IPS DF 4.7 (cell line): ENCODE results near the gene CTNND2.

Source experiments
- DNase-seq: peaks from one replicate; pipeline ENCODE4 v3.0.0-alpha.2; 2013; ENCODE audit warnings: low spot score; ENCODE audit errors: extremely low read depth

The CTNND2 gene, protein sequence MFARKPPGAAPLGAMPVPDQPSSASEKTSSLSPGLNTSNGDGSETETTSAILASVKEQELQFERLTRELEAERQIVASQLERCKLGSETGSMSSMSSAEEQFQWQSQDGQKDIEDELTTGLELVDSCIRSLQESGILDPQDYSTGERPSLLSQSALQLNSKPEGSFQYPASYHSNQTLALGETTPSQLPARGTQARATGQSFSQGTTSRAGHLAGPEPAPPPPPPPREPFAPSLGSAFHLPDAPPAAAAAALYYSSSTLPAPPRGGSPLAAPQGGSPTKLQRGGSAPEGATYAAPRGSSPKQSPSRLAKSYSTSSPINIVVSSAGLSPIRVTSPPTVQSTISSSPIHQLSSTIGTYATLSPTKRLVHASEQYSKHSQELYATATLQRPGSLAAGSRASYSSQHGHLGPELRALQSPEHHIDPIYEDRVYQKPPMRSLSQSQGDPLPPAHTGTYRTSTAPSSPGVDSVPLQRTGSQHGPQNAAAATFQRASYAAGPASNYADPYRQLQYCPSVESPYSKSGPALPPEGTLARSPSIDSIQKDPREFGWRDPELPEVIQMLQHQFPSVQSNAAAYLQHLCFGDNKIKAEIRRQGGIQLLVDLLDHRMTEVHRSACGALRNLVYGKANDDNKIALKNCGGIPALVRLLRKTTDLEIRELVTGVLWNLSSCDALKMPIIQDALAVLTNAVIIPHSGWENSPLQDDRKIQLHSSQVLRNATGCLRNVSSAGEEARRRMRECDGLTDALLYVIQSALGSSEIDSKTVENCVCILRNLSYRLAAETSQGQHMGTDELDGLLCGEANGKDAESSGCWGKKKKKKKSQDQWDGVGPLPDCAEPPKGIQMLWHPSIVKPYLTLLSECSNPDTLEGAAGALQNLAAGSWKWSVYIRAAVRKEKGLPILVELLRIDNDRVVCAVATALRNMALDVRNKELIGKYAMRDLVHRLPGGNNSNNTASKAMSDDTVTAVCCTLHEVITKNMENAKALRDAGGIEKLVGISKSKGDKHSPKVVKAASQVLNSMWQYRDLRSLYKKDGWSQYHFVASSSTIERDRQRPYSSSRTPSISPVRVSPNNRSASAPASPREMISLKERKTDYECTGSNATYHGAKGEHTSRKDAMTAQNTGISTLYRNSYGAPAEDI (N-terminal part only)

DNA sequence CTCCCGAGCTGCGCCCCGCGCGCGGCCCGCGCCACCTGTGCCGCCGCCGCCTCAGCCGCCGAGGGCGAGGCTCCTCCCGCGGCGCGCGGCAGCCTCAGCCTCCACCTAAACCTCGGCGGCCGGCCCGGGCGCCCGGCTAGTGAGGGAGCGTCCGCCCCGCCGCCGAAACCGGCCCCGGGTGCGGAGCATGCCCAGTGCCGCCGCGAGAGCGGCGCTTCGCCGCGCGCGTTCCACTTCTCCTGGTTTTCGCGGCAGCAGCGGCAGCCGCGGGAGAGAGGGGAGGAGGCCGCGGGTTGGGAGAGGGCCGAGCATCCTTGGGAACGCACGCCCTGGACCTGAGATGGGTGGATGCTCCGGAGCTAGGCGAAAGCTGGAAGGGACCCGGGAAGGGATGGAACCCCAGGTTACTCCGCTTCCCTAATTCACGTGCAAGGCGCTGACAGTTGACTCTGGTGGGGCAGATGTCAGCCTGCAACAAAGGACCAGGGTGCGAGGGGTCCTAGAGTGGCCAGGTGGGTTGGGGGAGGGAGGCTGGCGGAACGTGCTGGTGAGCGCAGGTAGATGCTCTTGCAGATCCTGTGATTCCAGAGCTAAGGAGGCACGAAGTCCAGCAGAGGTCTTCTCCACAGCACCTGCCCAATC lies at the start of gene CTNND2:
Gene CTNND2 (minus strand): TSS at position 182 of the 642 bp plus-strand sequence. CDS start 593 bp downstream, outside the sequence.
- peak; percentile 38 for DNase-seq

DNA sequence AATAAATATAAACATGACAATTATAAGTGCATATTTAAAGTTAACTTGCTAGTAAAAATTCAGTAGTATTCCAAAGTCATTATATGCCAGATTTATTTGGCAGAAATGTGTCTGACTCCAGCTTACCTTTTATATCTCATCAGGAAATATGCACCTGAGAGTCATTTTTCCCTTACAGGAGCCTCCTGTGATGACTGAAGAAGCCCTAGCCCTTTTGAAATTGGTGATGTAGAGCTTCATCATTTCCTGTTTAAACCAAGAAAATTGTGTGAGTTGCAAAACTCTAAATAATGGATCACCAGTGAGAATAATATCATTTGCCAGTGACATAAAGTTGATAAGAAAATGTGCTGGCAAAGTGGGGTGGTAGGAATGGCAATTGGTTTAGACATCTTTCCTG lies 42.1 kb upstream of the CTNND2 start:
- DNase-seq = no peak

DNA sequence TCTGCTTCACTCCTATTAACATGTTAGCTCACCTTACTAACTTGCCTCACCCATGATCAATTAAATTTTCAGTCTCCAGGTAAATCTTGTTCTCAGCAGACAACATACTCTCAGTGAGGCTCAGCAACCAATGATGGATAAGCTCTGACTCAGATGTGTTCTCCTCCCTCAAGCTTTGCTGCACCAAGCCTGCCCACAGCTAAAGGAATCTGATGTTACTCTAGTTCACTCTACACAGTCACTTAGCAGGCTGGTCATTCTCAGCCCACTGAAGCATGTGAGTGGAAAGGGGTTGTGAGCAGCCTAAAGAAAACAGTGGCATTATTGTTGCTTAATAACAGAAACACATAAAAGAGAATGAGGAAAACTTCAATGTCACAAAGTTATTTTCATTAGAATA lies 37.3 kb upstream of the CTNND2 start:
- DNase-seq = no peak

- DNase-seq = no peak
Measured at GRCh38 chr5:11931638-11932037, 27.4 kb upstream of the CTNND2 start.

DNA sequence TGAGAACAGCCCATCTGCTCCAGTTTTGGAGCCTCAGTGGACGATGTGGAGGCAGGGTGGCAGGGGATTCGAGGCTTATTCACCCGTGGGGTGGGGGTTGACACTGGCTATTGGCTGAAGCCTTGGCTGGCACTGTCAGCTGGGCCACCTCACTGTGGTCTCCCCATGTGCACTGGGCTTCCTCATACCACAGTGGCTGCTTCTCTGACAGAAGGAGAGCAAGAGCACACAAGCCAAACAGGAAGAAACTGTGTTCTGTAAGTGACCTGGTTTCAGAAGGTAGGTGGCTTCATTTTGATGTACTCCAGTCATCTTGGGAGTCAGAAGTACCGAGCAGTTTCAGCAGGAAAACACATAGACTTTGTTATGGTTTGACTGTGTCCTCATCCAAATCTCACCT lies 24.7 kb upstream of the CTNND2 start:
- DNase-seq = no peak

GRCh38 chr5:11925701-11926100 lies 21.5 kb upstream of the CTNND2 start:
- DNase-seq = no peak

GRCh38 chr5:11922394-11922793 lies 18.1 kb upstream of the CTNND2 start:
- no peak for DNase-seq

DNA sequence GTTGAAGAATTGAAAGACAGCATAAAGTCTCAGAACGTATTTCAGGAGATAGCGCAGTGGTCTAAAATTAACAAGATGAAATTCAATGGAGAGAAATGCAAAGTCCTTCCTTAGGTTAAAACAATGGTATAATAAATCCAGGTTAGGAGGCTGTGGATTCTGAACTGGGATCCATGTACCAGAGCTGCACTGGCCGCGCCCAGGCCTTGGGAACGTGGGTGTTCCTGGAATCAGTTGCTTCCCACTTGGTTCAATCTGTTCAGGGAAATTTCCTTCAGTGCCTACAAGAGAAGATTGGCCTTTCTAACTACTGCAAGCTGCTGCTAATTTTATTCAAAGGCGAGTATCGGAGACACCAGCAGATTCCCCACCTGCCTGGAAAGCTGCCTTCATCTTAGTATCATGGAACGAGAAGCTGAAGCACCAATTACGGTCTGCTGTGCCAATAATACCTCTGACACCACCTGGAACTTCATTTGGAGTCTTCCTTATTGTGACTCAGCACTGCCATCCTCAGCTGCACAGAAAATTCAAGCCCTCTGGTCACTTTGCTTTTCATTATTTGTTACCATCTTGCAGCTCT lies 14.3 kb upstream of the CTNND2 start:
- DNase-seq = no peak

DNA sequence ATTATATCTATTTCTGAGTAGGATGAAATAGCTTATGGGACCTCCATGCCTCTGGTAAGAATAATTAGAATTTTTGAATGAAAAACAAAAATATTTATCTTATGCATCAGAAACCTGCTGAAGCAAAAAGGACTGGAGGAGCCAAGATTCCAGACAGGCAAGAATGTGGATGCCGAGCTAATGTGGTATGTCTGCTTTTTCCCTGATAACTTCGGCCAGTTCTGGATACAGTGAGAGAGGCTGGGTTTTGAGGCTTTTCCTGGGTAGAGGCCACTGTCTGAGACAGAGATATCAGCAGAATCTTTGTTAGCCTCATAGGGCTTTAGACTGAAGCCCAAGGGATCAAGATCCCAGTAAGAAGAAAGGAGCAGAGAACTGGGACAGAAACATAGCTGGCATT lies 5.2 kb upstream of the CTNND2 start:
- no peak for DNase-seq

DNA sequence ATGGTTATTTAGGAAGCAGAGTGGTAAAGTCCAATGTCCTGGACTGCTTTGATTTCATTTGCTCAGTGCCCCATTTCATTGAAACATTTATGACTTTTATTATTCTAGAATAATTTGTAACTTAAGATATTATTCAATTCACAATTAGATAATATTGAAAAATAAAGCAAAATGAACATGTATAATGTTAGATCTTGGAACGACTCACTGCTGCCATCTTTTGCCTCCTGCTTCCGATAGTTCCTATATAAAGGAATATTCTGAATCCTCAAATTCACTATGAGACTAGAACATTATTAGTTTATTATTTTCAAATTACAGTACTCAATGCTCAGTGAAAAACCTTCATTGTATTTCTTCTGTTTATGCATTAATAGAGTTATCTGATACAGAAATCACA lies 2.3 kb upstream of the CTNND2 start:
- no peak for DNase-seq

DNA sequence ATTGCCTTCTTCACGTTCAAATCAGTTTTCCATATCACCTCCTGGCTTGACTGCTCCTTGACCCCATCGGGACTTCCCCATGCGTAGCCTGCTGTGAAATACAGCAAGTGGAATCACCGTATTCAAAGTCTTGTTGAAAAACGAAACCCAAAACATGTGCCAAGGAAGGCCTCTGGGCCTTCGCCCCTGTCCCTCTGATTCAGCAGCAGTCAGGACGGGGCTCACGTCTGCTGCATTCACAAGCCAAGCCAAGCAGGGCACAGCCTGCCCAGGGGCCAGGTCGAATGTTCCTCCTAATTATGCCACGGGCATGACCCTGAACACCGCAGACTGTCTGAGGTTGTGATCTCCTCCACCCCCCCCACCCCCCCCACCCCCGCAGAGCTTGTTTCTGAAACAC lies 960 bp upstream of the CTNND2 start:
- DNase-seq = no peak

DNA sequence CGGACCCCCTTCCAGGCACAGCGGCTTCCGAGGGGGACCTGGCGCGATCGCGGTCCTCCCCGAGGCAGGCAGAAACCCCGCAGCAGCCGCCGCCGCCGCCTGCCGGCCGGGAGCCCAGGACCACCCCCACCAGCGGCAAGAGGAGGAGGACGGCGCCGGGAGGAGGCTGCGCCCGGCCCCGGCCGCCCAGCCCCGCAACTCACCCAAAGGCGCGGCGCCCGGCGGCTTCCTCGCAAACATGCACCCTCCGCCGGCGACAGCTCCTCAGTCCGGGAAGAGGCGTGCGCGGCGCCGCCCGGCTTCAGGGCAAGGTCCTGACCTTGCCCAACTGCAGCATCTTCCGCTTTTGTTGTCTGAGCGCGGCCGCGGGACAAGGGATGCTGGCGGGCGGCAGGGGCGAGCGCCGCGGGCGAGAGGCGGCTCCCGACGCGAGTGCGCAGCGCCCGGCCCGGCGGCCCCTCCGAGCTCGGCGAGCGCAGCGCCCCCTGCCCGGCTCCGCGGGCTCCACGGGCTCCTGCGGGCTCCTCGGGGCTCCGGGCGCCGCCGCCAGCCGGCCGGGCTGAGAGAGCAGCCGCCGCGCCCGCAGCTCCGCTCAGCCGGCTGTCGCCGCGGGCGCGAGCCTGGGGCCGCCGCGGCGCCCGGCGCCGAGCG lies 507 bp downstream of the CTNND2 start:
- no peak for DNase-seq

DNA sequence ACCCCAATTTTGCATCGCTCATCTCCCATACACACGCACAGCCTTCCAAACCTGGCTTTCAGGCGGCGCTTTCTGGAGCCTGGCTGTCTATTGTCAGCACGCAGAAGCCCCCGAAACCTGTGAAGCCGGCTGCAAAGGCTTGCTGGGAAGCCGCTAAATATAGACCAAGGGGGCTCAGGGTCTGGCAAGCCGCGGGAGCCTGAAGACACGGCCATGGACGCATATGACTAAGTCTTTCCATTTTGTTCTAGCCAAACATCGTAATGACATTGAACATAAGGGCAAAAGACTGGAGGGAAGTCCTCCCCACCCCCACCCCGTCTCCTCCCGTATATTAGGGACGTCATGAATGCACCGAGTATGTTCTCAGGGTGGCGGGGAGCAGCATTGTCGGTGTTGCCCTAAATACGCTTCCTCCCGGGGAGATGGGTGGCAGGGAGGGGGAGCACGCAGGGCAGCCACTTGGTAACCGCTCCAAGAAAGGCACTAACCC lies 1.1 kb downstream of the CTNND2 start:
- no peak for DNase-seq

DNA sequence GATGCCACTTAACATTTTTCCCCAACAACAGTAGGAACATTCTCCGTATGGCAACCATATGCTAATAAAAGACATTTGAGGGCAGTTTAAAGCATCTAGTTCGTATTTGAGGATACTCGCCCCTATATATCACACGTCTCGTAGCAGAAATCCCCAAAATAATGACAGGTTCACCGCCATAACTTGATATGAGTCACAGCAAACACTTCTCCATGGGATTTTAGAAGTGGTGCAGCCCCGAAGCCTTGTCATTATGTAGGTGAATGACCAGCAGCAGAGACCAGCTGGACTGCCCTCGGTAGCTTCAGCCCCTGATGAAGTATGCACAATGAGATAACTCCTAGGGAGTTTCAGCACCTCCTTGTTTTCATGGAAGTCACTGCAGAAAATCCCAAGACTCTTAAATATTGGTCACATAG lies 2.0 kb downstream of the CTNND2 start:
- DNase-seq = no peak

DNA sequence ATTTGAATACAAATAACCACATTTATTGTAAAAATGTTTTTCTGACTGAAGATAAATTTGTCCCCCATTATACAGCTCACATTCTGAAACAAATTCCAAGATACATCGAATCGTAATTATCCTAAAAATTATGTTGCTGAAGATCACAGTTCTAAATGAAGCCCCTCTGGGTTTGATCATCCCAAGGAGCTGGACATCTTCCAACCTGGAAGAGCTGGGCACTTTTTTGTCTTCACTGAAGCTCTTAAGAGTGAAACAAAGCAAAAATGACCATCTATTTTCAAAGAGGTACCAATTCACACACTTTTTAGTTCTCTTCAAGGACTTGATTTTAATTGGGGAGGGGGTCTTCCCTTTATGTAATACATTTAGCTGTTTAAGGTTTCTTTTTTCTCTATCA lies 5.5 kb downstream of the CTNND2 start:
- no peak for DNase-seq

GRCh38 chr5:11897781-11898180 lies 6.5 kb downstream of the CTNND2 start:
- no peak for DNase-seq

DNA sequence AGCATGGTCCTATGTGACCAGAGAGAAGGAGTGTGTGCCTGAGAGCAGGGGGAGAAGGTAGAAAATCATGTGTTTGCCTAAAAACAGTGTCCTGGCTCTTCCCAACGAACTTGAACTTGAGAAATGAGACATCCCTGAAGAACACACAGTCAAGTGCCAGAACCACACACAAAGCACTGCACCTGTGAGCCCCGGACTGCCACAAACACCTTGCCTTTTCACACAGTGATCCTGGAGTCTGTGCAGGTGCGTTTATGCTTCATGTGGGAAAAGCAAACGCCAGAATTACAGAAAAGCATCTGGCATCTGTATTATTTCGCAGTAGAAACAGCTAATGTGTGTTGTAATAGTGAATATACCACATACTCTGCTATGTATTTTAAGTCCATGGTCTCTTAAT lies 9.3 kb downstream of the CTNND2 start:
- DNase-seq = no peak

- DNase-seq = no peak
Measured at GRCh38 chr5:11892832-11893231, 11.4 kb downstream of the CTNND2 start.

GRCh38 chr5:11890777-11891176 lies 13.5 kb downstream of the CTNND2 start:
- DNase-seq = no peak

- no peak for DNase-seq
Measured at GRCh38 chr5:11888221-11888620, 16.0 kb downstream of the CTNND2 start.
